ENCODE data around the gene ENHO.
"Not testable (repeated sequence)": the region's sequence is repeated elsewhere in the genome, so short reads cannot be mapped to it uniquely, and the experiment has no call there.

Gene ENHO

GRCh38 chr9:34541540-34541939 is 18.8 kb upstream of the ENHO start:
- DNase-seq (ENCODE audit: low spot score): no peak
- TF ChIP-seq CTCF (IDR thresholded peaks at IDR 0.05; ENCODE audit: borderline replicate concordance, control extremely low read depth, extremely low read depth, insufficient read depth, missing control alignments): no peak
- in situ Hi-C loops (cut with MboI; ENCODE audit: low sequenced_read_pairs, unreplicated experiment): no loop called here

- in situ Hi-C loops (cut with MboI; ENCODE audit: low sequenced_read_pairs, unreplicated experiment): no loop called here
These were observed 18.0 kb upstream of the ENHO start for GRCh38 chr9:34540827-34541226.

GRCh38 chr9:34536685-34537084 is 13.9 kb upstream of the ENHO start:
- DNase-seq (ENCODE audit: low spot score): no peak
- no peak for TF ChIP-seq CTCF (IDR thresholded peaks at IDR 0.05; ENCODE audit: borderline replicate concordance, control extremely low read depth, extremely low read depth, insufficient read depth, missing control alignments)
- in situ Hi-C loops (cut with MboI; ENCODE audit: low sequenced_read_pairs, unreplicated experiment): no loop called here

More at GRCh38 chr9:34540827-34541226, 18.0 kb upstream of the ENHO start:
- DNase-seq (ENCODE audit: low spot score): no peak
- TF ChIP-seq CTCF (IDR thresholded peaks at IDR 0.05; ENCODE audit: borderline replicate concordance, control extremely low read depth, extremely low read depth, insufficient read depth, missing control alignments): no peak

- DNase-seq (ENCODE audit: low spot score); in situ Hi-C loops (cut with MboI; ENCODE audit: low sequenced_read_pairs, unreplicated experiment): not testable (repeated sequence)
These were observed 9.3 kb upstream of the ENHO start for GRCh38 chr9:34532041-34532440.

- TF ChIP-seq CTCF (IDR thresholded peaks at IDR 0.05; ENCODE audit: borderline replicate concordance, control extremely low read depth, extremely low read depth, insufficient read depth, missing control alignments): no peak
- in situ Hi-C loops (cut with MboI; ENCODE audit: low sequenced_read_pairs, unreplicated experiment): no loop called here
- DNase-seq (ENCODE audit: low spot score): no peak
These were observed 3.2 kb upstream of the ENHO start for GRCh38 chr9:34526026-34526425.

GRCh38 chr9:34524349-34524748 is 1.6 kb upstream of the ENHO start:
- no peak for TF ChIP-seq CTCF (IDR thresholded peaks at IDR 0.05; ENCODE audit: borderline replicate concordance, control extremely low read depth, extremely low read depth, insufficient read depth, missing control alignments)
- no peak for DNase-seq (ENCODE audit: low spot score)
- in situ Hi-C loops (cut with MboI; ENCODE audit: low sequenced_read_pairs, unreplicated experiment): no loop called here

GRCh38 chr9:34522091-34522887 is 501 bp downstream of the ENHO start:
- in situ Hi-C loops (cut with MboI; ENCODE audit: low sequenced_read_pairs, unreplicated experiment): no loop called here
- TF ChIP-seq CTCF (IDR thresholded peaks at IDR 0.05; ENCODE audit: borderline replicate concordance, control extremely low read depth, extremely low read depth, insufficient read depth, missing control alignments): no peak
- no peak for DNase-seq (ENCODE audit: low spot score)

All from GM13976 (cell line).